Fibroblast of skin of scalp (primary cell): ENCODE measurements around the gene SEC31A. TPM values are rescaled to one million over a fixed set of nuclear protein-coding genes. Genes with fewer than 3 reads are reported as not detected.
"Not testable (repeated sequence)": the region's sequence is repeated elsewhere in the genome, so short reads cannot be mapped to it uniquely, and the experiment has no call there.

ENCODE experiments used
- DNase-seq: peaks from one replicate; pipeline ENCODE4 v3.0.0-alpha.2; 2013
- polyA plus RNA-seq, 2 experiments: library from polyadenylated mRNA; unstranded; fragments of 120-200 nt; gene quantifications; one replicate each; pipeline ENCODE4 v1.2.1, GENCODE V29; 2013; ENCODE audit not compliant: insufficient read length in 2 of 2

SEC31A gene
- polyA plus RNA-seq (2013, experiment 1 of 2; ENCODE audit: insufficient read length) = 352 TPM
- polyA plus RNA-seq (2013, experiment 2 of 2; ENCODE audit: insufficient read length) = 371 TPM

DNA sequence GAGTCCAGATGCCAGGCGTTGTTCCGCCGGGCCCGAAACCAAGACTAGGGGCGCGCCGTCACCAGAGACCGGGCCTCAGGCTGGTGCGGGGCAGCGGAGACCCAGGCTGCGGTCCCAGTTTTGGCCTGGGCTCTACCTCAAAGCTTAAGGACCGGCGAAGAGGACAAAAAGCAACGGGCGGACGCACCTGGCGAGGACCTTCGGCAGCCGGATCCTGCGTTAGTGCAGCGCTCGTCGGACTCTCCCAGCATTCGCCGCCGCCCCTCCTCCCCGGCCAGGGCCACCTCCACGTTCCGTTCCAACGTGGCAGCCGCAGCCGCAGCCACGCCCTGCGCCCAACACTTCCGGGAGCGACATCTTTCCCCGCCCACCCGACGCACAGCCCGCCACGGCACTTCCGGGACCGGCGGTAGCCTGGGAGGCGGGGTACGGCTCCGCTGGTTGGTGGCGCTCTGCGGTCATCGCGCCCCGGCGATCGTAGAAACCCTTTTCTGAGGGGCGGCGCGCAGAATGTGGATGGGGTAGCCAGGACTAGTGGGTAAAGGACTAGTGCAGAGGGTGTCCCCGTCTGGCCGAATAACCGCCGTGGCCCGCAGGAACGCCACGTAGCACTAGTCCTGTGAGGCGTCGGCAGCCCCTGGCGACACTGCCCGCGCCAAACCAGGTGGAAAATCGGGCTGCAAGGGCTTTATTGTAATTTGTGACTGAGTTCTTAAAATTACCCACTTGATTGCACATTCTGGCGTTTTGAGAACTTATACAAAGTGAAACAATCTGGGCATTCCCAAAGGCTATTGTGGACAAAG, at the start of gene SEC31A:
SEC31A (minus strand) TSS at position 253 of the 806 bp plus-strand sequence. CDS start 9,217 bp downstream, outside the sequence.
- DNase-seq = peak; percentile 97

DNA sequence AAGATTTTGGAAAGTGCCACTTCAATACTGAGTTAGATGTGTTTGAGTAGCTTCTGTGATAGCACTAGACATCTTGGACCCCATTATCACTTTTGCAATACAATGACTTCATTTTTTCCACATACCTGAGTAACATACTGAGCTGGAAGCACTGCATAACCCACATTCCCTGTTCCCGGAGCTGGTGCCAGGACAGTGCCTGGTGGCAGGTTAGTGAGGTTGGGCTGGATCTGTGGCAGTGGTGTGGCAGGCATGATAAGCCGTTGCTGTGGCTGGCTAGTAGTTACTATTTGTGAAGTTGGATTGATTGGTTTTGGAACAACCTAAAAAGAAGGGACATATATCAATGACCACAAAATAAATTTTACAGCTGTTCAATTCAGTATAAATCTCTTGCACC, 48.5 kb upstream of the SEC31A start:
- no peak for DNase-seq

- DNase-seq = no peak
Observed at GRCh38 chr4:82934441-82934840, 43.5 kb upstream of the SEC31A start.

DNA sequence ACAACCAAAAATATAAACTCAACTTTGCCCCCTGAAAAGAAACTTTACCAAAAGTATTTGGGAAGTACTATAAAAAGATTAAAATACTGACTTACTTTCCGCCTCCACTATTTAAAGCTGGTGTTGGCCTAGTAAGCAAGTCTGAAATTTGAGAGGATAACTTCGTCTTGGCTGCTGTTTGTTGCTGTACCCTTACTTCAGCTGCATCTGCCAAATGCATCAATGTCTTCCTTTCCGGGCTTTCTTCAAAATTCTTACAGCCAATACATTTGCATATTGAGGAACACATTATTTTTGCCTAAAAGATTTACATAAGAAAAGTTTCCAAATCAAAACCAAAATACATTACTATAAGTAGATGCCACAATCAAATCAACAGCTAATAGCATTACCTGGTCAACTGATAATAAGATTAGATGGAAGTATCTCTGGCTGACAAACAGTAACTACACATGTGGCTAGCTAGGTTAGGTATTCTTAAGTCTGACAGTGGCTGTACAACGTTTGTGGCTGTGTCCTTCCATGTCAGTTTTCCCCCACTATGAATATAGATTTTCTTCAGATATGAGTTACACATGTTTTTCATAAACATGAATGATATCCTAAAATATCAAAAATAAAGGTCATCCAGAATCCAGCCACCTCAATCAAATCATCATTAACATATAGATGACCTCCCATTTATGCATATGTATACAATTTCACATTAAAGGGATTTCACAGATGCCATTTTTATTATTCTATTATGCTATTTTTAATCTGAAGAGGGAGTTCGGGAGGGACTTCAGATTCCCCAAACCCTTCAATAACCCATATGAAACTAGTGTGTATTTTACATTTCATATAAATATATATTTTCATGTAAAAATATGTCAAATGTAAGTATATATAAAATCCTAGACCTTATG, 40.1 kb upstream of the SEC31A start:
- no peak for DNase-seq

- DNase-seq = no peak
Observed at GRCh38 chr4:82921795-82922194, 30.8 kb upstream of the SEC31A start.

DNA sequence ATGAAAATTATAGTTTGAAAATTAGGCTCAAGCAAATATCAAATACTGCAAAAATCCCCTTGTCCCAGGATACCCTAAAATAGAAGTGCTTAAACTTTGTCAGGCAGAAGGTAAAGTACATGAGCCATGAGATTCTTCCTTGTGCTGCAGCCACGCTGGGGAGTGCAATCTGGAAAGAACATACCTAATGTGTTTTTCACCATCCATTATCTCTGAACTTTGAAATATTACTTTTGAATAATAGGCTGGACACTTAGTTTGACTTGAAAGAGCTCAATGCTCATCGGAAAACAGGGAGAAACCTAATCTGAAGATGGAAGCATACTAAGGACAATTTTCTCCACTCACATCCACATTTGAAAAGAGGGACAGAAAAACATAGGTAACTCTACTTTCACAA, 28.4 kb upstream of the SEC31A start:
- no peak for DNase-seq

- DNase-seq = no peak
Observed at GRCh38 chr4:82918091-82918490, 27.1 kb upstream of the SEC31A start.

- not testable (repeated sequence) for DNase-seq
Observed at GRCh38 chr4:82913968-82914367, 23.0 kb upstream of the SEC31A start.

DNA sequence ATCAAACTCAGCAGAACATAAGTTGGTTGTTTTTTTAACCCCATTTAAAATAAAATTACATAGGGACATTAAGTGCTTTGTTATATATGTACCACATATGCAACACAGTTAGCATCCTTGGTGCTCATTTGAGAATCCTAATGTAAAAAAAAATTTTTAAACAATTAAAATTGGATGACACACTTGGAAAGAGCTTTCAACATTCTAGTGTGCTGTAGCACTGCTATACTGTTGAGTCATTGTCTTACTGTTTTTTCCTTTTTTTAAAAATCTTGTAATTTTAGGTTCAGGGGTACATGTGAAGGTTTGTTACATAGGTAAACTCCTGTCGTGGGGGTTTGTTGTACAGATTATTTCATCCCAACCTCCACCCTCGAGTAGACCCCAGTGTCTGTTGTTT, 22.4 kb upstream of the SEC31A start:
- DNase-seq = no peak

- DNase-seq = no peak
Observed at GRCh38 chr4:82909326-82909725, 18.4 kb upstream of the SEC31A start.

GRCh38 chr4:82906469-82906868, 15.5 kb upstream of the SEC31A start:
- DNase-seq = no peak

GRCh38 chr4:82905205-82905604, 14.3 kb upstream of the SEC31A start:
- peak; percentile 32 for DNase-seq

- DNase-seq = no peak
Observed at GRCh38 chr4:82903737-82904136, 12.8 kb upstream of the SEC31A start.

DNA sequence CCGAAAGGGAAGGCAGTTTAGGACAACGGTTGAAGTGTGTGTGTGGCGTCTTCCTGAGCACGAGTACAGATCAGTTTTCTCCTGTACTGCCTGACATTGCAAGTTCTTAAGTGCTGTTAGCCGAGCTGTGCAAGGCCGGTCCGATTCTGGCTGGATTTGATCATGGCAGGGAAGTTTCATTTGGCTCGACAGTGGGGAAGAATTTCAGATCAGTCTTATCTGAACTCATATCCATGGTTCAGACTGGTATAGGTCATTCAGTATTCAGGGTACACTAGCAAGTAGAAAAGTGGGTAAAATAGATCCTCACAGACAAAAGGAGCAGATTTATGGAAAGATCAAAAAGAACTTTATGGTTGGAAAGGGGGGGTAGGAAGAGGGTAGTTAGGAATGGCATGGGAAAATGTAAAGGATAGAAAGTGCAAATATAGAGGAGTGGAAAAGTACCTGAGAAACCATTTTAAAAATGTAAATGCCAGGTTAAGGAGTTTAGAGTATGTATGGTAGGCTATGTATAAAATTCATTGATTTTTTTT, 10.3 kb upstream of the SEC31A start:
- DNase-seq = no peak

DNA sequence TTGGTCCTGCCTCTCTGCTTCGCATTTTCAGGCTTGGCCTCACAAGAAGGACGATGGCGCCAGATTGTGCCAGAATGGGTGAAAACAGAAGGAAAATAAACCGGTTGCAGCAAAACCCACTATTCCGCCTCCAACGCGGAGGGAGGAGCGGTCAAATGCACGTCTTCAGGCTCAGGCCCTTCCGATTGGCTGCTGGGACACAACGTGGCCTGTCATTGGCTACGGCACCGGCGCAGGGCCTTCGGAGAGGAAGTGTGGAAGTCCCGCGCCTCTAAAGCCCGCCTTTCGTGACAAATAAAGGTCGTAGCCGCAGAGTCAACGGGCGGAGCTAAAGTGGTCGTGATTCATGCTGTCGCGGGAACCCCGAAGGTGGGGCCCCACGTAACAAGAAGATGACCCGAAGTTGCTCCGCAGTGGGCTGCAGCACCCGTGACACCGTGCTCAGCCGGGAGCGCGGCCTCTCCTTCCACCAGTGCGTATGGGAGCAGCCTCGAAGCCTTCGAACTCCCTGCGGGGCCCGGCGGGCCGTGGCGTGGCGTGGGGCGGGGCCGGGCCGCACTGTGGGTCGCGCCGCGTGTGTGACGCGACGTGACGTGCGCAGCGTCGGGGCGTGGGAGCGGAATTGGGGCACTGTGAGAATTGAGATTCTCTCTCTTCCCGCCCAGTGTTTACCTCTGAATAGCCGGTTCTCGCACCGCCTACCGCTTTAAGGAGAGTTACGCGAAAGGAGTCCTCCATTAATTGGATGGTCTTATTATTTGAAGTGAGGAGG, 9.6 kb upstream of the SEC31A start, which contains the start of gene THAP9:
THAP9 (plus strand) TSS at position 325 of the 772 bp plus-strand sequence; CDS start at position 393, 68 bp downstream.
- peak; percentile 100 for DNase-seq

DNA sequence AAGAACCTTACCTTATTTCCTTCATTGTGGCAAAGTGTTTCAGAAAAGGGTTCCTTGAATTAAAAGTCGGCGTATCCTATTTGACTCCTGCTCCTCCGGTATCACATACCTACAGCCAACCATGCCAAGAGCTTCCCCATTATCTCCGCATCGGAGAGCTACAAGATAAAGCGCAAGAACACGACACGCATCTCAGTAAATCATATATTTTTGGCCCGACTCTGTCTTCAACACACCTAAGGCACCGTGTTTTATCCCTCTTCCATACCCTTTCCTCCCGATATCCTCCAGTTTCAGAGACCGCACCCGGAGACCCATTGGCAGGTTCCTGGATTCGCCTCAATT, 9.1 kb upstream of the SEC31A start:
- no peak for DNase-seq

GRCh38 chr4:82899374-82900065, 8.6 kb upstream of the SEC31A start:
- DNase-seq = no peak

- peak; percentile 89 for DNase-seq
Observed at GRCh38 chr4:82898322-82899243, 7.6 kb upstream of the SEC31A start.

DNA sequence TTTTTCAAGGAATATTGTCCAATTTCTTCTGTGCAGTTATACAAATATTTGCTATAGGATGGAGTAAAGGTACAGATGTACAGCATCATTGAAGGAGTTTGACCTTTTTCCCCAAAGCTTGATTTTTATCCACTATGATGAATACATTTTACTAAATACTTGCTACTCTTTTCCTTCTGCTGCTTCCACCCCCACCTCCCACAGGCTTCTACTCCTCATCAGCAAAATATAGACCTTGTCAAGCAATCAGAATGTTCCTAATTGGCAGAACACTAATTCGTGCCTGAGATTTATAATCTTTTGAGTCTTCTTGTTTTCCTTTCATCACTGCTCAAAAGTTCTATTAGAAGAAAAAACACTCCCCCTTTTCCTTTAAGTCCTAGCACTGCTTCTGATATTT, 5.8 kb upstream of the SEC31A start:
- DNase-seq = no peak

DNA sequence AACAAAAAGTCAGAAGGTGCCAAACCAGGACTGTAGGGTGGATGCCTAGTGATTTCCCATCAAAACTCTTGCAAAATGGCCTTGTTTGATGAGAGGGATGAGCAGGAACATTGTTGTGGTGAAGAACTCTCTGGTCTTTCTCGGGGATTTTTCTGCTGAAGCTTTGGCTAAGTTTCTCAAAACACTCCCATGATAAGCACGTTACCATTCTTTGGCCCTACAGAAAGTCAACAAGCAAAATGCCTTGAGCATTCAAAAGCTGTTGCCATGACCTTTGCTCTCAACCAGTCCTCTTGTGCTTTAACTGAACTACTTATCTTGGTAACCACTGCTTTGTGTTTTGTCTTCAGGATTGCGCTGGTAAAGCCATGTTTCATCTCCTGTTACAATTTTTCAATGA, 3.0 kb upstream of the SEC31A start:
- peak; percentile 18 for DNase-seq

DNA sequence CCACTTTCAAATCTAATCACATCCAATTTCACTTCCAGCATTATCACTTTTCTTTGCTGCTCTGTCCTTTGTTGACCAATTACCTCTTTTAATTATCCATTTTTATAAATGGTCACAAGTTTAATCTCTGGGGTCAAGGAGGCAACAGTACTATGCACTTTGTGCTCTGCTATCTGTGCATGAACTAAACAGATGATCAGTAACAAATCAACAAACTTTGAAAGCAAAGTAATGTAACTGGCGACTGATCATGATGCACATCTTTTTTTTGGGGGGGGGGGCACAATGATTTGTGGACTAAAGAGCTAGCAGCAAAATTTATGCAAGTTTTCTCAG, 1.5 kb upstream of the SEC31A start:
- DNase-seq = no peak
